ENCODE results near the gene OR11H6.

DNA sequence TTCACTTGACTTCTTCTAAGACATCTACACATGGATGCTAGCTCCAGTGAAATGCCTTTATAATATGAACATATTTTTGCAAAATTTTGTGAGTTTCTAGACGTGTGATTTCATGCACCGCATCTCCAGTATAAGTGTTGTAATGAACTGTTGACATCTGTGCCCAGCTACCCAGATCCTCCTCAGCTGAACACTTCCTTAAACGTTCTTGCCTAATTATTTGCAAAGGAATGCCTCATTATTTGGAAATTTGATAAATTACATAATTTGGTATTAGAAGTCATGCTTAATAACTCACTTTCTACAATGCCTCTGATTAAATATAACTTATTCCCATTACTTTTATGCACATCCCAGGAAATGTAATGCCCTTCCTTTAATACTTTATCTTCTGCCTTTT, 18.8 kb upstream of the OR11H6 start:
- TF ChIP-seq, protein P1, sequence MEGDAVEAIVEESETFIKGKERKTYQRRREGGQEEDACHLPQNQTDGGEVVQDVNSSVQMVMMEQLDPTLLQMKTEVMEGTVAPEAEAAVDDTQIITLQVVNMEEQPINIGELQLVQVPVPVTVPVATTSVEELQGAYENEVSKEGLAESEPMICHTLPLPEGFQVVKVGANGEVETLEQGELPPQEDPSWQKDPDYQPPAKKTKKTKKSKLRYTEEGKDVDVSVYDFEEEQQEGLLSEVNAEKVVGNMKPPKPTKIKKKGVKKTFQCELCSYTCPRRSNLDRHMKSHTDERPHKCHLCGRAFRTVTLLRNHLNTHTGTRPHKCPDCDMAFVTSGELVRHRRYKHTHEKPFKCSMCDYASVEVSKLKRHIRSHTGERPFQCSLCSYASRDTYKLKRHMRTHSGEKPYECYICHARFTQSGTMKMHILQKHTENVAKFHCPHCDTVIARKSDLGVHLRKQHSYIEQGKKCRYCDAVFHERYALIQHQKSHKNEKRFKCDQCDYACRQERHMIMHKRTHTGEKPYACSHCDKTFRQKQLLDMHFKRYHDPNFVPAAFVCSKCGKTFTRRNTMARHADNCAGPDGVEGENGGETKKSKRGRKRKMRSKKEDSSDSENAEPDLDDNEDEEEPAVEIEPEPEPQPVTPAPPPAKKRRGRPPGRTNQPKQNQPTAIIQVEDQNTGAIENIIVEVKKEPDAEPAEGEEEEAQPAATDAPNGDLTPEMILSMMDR (conservative IDR thresholded peaks at IDR 0.05; ENCODE audit: low read depth, low read length) = no peak
- TF ChIP-seq EZH2 (IDR thresholded peaks at IDR 0.05; ENCODE audit: borderline replicate concordance, low read depth, low read length, poor library complexity, severe bottlenecking) = no peak
